GM12873 (cell line): ENCODE results near the gene FAM20C.

ENCODE experiments used
- TF ChIP-seq, protein P1 (sequence below): IDR thresholded peaks from 2 replicates; pipeline ENCODE4 v1.5.1; 2012; ENCODE audit warnings: low read depth, mild to moderate bottlenecking, moderate library complexity, low read length, control low read depth; ENCODE audit not compliant: insufficient read depth; ENCODE audit errors: missing control alignments

FAM20C gene

DNA sequence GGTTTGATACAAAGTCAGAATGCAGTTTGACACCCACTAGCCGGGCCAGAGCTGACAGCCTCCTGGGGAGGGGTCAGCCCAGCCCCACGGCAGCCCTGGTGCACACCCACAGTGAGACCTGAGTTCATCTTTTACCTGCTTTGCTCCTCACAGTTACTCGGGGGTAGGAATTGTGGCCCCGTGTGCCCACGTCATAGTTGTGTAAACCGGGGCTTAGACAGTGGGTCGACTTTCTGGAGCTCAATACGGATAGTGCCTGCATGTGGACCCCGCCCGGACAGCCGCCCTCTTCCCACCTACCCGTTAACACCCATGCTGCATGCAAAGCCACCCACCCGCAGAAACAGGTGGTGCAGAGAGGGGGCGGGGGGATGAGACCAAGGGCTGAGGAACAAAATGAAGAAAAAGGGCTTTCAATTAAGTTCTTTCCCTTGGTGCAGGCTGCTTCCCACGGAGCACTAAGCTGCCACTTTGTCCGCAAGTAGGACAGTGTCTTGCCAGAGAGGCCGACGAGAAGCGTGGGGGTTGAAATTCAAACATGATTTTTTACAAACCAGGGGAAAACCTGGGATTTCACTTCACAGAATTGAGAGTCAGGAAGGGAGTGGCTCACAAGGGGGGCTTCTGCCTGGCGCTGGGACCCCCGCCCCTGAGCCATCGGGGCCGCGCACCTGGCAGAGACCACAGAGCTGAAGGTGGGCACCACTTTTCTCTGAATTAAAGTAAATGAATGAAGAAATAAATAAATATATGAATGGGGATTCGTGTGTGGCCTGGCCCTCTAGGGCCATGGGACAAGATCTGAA lies 73.0 kb downstream of the FAM20C start:
- TF ChIP-seq, protein P1, sequence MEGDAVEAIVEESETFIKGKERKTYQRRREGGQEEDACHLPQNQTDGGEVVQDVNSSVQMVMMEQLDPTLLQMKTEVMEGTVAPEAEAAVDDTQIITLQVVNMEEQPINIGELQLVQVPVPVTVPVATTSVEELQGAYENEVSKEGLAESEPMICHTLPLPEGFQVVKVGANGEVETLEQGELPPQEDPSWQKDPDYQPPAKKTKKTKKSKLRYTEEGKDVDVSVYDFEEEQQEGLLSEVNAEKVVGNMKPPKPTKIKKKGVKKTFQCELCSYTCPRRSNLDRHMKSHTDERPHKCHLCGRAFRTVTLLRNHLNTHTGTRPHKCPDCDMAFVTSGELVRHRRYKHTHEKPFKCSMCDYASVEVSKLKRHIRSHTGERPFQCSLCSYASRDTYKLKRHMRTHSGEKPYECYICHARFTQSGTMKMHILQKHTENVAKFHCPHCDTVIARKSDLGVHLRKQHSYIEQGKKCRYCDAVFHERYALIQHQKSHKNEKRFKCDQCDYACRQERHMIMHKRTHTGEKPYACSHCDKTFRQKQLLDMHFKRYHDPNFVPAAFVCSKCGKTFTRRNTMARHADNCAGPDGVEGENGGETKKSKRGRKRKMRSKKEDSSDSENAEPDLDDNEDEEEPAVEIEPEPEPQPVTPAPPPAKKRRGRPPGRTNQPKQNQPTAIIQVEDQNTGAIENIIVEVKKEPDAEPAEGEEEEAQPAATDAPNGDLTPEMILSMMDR = no peak

DNA sequence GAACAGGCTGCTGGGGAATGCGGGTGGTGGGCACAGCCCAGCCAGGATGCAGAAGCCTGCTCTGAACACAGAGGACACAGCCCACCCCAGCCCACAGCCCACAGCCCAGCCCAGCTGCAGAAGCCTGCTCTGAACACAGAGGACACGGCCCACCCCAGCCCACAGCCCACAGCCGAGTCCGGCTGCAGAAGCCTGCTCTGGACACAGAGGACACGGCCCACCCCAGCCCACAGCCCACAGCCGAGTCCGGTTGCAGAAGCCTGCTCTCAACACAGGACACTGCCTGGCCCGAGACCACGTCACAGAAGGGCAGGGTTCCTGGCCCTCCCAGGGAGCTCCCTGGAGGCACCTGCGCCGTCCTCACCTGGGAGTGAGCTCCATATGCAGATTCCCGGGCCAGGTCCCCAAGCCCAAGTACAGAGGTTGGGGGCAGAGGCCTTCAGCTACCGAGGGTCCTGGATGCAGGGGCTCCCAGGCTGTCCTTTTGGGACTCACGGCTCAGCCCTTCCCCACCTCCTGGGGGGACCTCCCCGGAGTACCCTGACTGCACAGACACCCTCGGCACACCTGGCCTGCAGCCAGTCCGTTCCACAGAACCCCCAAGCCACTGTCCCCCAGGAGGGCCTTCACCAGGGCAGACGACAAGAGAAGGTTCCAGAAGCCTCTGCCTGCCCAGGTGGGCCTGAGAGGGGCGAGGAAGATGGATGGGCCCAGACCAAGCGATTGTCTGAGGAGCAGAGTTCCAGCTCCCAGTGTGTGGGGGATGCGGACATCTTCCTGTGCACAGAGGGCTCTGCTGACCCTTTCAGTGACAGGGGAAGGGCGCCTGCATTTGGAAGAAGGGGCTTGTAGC lies 73.9 kb downstream of the FAM20C start:
- TF ChIP-seq, protein P1 = no peak

DNA sequence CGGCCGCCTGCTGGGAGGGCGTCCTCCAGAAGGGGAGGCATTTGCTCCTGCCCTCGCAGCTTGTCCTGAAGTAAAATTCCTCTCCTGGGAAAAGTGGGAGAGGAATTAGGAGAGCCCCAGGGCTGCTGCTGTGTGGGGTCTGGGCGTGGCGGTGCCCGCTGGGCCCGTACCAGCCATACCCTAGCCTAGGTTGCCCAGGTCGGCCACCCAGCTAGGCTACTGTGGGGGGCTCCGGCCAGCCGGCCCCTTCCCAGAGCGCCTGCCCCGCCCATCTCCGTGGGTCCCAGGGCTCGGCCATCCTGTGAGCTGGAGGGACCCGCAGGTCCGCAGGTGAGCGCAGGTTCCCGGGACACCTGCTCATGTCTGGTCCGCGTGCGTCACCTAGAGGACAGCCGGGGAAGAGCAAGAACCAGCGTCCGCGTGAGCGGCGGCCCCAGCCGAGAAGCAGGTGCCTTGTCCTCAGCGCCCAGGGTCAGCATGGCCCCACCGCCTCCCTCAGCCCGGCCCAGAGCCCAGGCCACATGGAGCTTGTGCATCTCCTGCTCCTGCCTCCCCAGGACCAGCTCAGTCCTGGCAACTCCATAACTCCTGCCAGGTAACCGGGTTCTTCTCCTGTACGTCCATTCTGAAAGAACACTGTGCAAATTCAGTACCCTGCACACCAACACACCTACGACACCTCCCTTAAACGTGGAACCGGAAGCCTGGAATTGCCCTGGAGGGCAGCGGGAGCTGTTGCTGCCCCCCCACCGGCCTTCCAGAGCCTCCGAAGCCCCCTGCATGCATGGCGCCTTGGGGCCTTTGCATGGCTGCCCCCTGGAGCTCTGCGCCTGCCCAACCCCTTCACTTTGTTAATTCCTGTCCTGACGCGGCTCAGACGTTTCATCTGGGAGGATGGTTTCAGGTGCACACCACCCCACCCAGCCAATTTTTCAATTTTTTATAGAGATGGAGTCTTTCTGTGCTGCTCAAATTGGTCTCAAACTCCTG lies 74.8 kb downstream of the FAM20C start:
- TF ChIP-seq, protein P1 = no peak

DNA sequence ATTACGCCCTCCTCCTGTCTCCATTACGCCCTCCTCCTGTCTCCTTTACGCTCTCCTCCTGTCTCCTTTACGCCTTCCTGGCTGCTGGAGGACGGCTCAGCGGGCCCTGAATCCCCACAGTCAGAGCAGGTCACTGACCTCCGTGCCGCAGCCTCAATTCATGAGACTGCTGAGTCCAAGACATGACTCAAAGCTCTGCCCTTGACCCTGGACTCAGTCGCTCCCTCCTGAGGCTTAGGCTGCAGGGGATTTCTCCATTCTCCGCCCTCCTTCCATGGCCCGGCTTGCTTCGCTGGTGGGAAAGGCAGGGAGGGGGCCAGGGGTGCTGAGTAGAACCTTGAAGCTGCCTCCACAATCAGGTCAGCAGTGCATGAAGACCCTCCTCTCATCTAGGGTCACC lies 76.6 kb downstream of the FAM20C start:
- TF ChIP-seq, protein P1 = no peak

DNA sequence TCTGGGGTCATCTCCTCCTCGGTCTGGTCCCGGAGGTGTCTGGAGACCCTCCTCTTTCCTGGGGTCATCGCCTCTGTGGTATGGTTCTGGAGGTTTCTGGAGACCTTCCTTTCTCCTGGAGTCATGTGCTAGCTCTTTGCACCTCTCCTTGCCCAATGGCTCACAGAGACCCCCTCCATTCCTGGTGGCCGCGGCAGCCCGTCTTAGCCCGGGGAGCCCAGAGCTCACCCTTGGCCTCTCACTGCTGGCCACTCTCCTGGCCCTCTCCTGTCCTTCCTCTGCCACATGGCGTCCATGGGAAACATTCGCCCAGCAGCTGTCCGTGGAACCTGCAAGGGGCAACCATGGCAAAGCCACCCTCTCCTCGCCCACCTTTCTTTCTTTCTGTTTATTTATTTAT lies 77.3 kb downstream of the FAM20C start:
- TF ChIP-seq, protein P1 = no peak

DNA sequence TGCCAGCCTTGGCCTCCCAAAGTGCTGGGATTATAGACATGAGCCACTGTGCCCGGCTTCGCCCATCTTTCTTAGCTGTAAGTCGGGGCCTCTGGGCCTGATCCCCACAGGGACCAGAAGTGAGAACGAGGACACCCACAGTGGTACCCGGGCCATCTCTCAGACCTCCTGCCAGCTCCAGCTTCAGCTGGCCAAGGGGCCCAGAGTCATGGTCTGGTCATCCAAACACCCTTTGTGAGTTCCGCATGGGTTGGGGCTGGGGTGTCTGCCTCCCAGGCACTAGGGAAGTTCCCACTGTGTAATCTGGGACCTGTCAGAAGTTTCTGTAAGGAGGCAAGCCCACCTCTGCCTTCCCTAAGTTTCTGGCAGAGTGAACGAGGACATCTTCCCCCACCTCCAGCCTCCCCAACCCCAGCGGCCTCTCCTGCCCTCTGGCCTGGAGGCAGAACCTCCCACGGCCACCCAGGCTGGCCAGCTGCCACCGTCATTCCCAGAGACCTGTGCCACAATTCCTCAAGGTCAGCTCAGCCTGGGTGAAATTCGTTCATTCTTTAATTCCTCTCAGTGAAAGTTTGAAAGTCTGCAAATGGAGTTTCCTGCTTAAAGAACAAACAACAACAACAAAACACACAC lies 78.1 kb downstream of the FAM20C start:
- TF ChIP-seq, protein P1 = no peak
